ENCODE data around the gene KMO. TPM values are rescaled to one million over a fixed set of nuclear protein-coding genes. Genes with fewer than 3 reads are reported as not detected.
A peak's percentile ranks its signal among the peaks of the same experiment; 100 is the strongest.

KMO gene
- total RNA-seq, 1 donor from 2014 or later = 4.7 TPM

GRCh38 chr1:241525026-241525425 is 7.2 kb upstream of the KMO start:
- no peaks in the 10 kb centered on the region for H3K9me3 ChIP-seq
- H3K27ac ChIP-seq = no peak overlapping the region
- no peak for TF ChIP-seq POLR2AphosphoS5 (IDR thresholded peaks at IDR 0.05; ENCODE audit: insufficient read depth in 1 of 2, low read depth in 1 of 2)
- TF ChIP-seq CTCF (IDR thresholded peaks at IDR 0.05) = no peak
- H3K27me3 ChIP-seq = no peaks in the 10 kb centered on the region
- no peaks in the 10 kb centered on the region for H3K36me3 ChIP-seq
- intact Hi-C loops (cut with DNase I) = no loop called here
- no peak for DNase-seq (ENCODE audit: extremely low spot score in 2 of 2)
- no peaks in the 10 kb centered on the region for H3K4me1 ChIP-seq
- H3K4me3 ChIP-seq = no peak overlapping the region

GRCh38 chr1:241527146-241527545 is 5.0 kb upstream of the KMO start:
- Histone ChIP-seq H3K9me3 (no peaks in the 10 kb centered on the region), H3K27ac (no peak overlapping the region), H3K36me3 (no peaks in the 10 kb centered on the region), H3K4me3 (no peak overlapping the region), H3K4me1 (no peaks in the 10 kb centered on the region), H3K27me3 (no peaks in the 10 kb centered on the region)
- DNase-seq (ENCODE audit: extremely low spot score in 2 of 2) = no peak
- TF ChIP-seq POLR2A (IDR thresholded peaks at IDR 0.05) (no peak), CTCF (IDR thresholded peaks at IDR 0.05) (no peak), POLR2AphosphoS5 (IDR thresholded peaks at IDR 0.05; ENCODE audit: insufficient read depth in 1 of 2, low read depth in 1 of 2) (no peak)
- intact Hi-C loops (cut with DNase I) = no loop called here

DNA sequence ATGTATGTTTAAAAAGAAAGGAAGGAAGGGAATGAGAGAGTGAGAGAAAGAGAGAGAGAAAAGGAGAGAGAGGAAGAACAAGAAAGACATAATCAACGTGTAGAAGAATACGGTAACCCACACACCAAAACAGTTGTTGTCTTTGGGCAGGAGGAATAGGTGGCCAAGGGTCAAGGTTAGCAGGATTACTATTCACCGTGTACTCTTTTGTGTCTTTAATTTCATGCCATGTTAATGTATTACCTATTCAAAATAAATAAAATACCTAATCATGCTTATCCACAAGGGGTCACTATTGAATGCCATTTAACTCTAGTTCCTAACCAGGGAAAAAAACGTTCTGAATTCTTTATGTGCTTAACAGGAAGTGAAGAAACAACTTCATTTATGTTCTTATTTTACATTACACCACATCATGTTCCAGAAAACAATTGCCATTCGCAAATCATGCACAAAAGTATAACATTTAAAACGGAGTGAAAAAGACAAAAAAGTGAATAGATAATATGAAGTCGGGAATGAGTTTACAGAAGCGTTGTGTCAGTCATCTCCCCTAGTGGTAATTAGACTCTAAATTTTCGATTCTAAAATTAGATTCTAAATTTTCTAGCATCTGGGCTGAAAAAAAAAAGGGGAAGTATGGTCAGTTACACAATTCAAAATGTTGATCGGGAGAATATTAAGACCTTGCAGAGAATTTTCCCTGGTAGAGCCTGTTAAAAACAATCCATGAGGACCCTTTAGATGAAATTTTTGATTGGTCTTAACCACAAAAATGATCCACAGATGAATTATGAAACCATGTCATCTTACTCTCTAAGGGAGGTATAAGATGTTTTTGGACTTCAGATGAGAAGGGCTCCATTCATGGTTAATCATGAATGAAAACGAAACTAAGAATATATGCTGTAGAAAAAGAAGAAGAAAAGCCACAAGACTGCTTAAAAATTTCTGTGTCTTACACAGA is 700 bp upstream of the KMO start:
- no peak overlapping the region for H3K27ac ChIP-seq
- H3K4me1 ChIP-seq = no peaks in the 10 kb centered on the region
- H3K4me3 ChIP-seq = peak overlapping the region; percentile 32 to 37
- H3K27me3 ChIP-seq = no peaks in the 10 kb centered on the region
- TF ChIP-seq POLR2AphosphoS5 (IDR thresholded peaks at IDR 0.05; ENCODE audit: insufficient read depth in 1 of 2, low read depth in 1 of 2) (peak in 1 of 2 donors; percentile 73), CTCF (IDR thresholded peaks at IDR 0.05) (peak; percentile 20 to 60 (median 59)), POLR2A (IDR thresholded peaks at IDR 0.05) (no peak)
- H3K36me3 ChIP-seq = no peaks in the 10 kb centered on the region
- no peak for DNase-seq (ENCODE audit: extremely low spot score in 2 of 2)
- no peaks in the 10 kb centered on the region for H3K9me3 ChIP-seq
- intact Hi-C loops (cut with DNase I) = no loop called here

GRCh38 chr1:241532864-241533263 is 686 bp downstream of the KMO start:
- no peaks in the 10 kb centered on the region for H3K9me3 ChIP-seq
- intact Hi-C loops (cut with DNase I) = no loop called here
- H3K4me1 ChIP-seq = no peaks in the 10 kb centered on the region
- no peaks in the 10 kb centered on the region for H3K36me3 ChIP-seq
- DNase-seq (ENCODE audit: extremely low spot score in 2 of 2) = no peak
- H3K27me3 ChIP-seq = no peaks in the 10 kb centered on the region
- H3K27ac ChIP-seq = no peak overlapping the region
- no peak overlapping the region for H3K4me3 ChIP-seq
- TF ChIP-seq POLR2AphosphoS5 (IDR thresholded peaks at IDR 0.05; ENCODE audit: insufficient read depth in 1 of 2, low read depth in 1 of 2) (no peak), POLR2A (IDR thresholded peaks at IDR 0.05) (no peak), CTCF (IDR thresholded peaks at IDR 0.05) (no peak)
